HEK293 (cell line): ENCODE measurements around the gene DDOST.
A peak's percentile ranks its signal among the peaks of the same experiment; 100 is the strongest.

Experiments
- BCL11A ChIP-seq: fragments of 450-650 bp; formaldehyde crosslinking; IDR thresholded peaks from 2 replicates; pipeline ENCODE4 v1.5.1; 2016; ENCODE audit warnings: low read depth, missing biosample characterization, missing genetic modification characterization
- CTCF ChIP-seq: fragments of 450-650 bp; formaldehyde crosslinking; IDR thresholded peaks from 2 replicates; pipeline ENCODE4 v1.5.1; 2016; ENCODE audit warnings: missing biosample characterization, missing genetic modification characterization
- GLIS1 ChIP-seq: fragments of 450-650 bp; formaldehyde crosslinking; IDR thresholded peaks from 2 replicates; pipeline ENCODE4 v1.5.1; 2016; ENCODE audit warnings: missing biosample characterization, missing genetic modification characterization
- PRDM10 ChIP-seq: fragments of 450-650 bp; formaldehyde crosslinking; IDR thresholded peaks from 2 replicates; pipeline ENCODE4 v1.5.1; 2016; ENCODE audit warnings: missing biosample characterization, missing genetic modification characterization
- RBAK ChIP-seq: fragments of 450-650 bp; formaldehyde crosslinking; IDR thresholded peaks from 2 replicates; pipeline ENCODE4 v1.5.1; 2016; ENCODE audit warnings: missing biosample characterization, missing genetic modification characterization
- SETDB1 ChIP-seq: IDR thresholded peaks from one replicate; pipeline ENCODE4 v1.6.1; 2017; ENCODE audit warnings: mild to moderate bottlenecking, low read length, moderate library complexity, mixed read lengths; ENCODE audit not compliant: insufficient read length
- YY1 ChIP-seq: fragments of 450-650 bp; formaldehyde crosslinking; IDR thresholded peaks from 2 replicates; pipeline ENCODE4 v1.5.1; 2018; ENCODE audit warnings: missing biosample characterization, missing genetic modification characterization
- ZBTB1 ChIP-seq: fragments of 450-650 bp; formaldehyde crosslinking; IDR thresholded peaks from 2 replicates; pipeline ENCODE4 v1.5.1; 2016; ENCODE audit warnings: missing biosample characterization, missing genetic modification characterization
- ZBTB26 ChIP-seq: fragments of 450-650 bp; formaldehyde crosslinking; optimal IDR thresholded peaks from 2 replicates; pipeline ENCODE3; 2016; ENCODE audit warnings: missing biosample characterization, mild to moderate bottlenecking, missing genetic modification characterization
- ZBTB49 ChIP-seq: fragments of 450-650 bp; formaldehyde crosslinking; IDR thresholded peaks from 2 replicates; pipeline ENCODE4 v1.5.1; 2016; ENCODE audit warnings: missing biosample characterization, missing genetic modification characterization, low read depth
- ZBTB8A ChIP-seq: fragments of 450-650 bp; formaldehyde crosslinking; IDR thresholded peaks from 2 replicates; pipeline ENCODE4 v1.5.1; 2016; ENCODE audit warnings: missing biosample characterization, missing genetic modification characterization
- ZEB2 ChIP-seq: fragments of 450-650 bp; formaldehyde crosslinking; IDR thresholded peaks from 2 replicates; pipeline ENCODE4 v1.5.1; 2016; ENCODE audit warnings: missing biosample characterization, missing genetic modification characterization
- ZNF157 ChIP-seq: fragments of 450-650 bp; formaldehyde crosslinking; IDR thresholded peaks from 2 replicates; pipeline ENCODE4 v1.5.1; 2016; ENCODE audit warnings: missing biosample characterization, missing genetic modification characterization
- ZNF19 ChIP-seq: fragments of 450-650 bp; formaldehyde crosslinking; IDR thresholded peaks from 2 replicates; pipeline ENCODE4; 2016; ENCODE audit warnings: missing biosample characterization, missing genetic modification characterization, low read depth
- ZNF239 ChIP-seq: fragments of 450-650 bp; formaldehyde crosslinking; IDR thresholded peaks from 2 replicates; pipeline ENCODE4 v1.5.1; 2016; ENCODE audit warnings: missing biosample characterization, missing genetic modification characterization
- ZNF24 ChIP-seq: fragments of 450-650 bp; formaldehyde crosslinking; IDR thresholded peaks from 2 replicates; pipeline ENCODE4 v1.5.1; 2016; ENCODE audit warnings: missing biosample characterization, missing genetic modification characterization
- ZNF280D ChIP-seq: fragments of 450-650 bp; formaldehyde crosslinking; IDR thresholded peaks from 2 replicates; pipeline ENCODE4 v1.5.1; 2016; ENCODE audit warnings: missing biosample characterization, missing genetic modification characterization
- ZNF335 ChIP-seq: fragments of 450-650 bp; formaldehyde crosslinking; conservative IDR thresholded peaks from 2 replicates; pipeline ENCODE4 v1.5.1; 2016; ENCODE audit warnings: missing biosample characterization, missing genetic modification characterization
- ZNF423 ChIP-seq: fragments of 450-650 bp; formaldehyde crosslinking; IDR thresholded peaks from 2 replicates; pipeline ENCODE4 v1.5.1; 2016; ENCODE audit warnings: missing biosample characterization, missing genetic modification characterization
- ZNF555 ChIP-seq: fragments of 450-650 bp; formaldehyde crosslinking; conservative IDR thresholded peaks from 2 replicates; pipeline ENCODE4 v1.5.1; 2017; ENCODE audit warnings: missing biosample characterization, mild to moderate bottlenecking, missing genetic modification characterization, inconsistent platforms
- ZNF571 ChIP-seq: fragments of 450-650 bp; formaldehyde crosslinking; IDR thresholded peaks from 2 replicates; pipeline ENCODE4 v1.5.0; 2017; ENCODE audit warnings: missing biosample characterization, missing genetic modification characterization
- ZNF658 ChIP-seq: fragments of 450-650 bp; formaldehyde crosslinking; IDR thresholded peaks from 2 replicates; pipeline ENCODE4; 2016; ENCODE audit warnings: missing biosample characterization, missing genetic modification characterization
- ZNF707 ChIP-seq: fragments of 450-650 bp; formaldehyde crosslinking; IDR thresholded peaks from 2 replicates; pipeline ENCODE4 v1.5.1; 2016; ENCODE audit warnings: missing biosample characterization, missing genetic modification characterization
- ZNF843 ChIP-seq: fragments of 450-650 bp; formaldehyde crosslinking; IDR thresholded peaks from 2 replicates; pipeline ENCODE4 v1.5.1; 2016; ENCODE audit warnings: missing biosample characterization, missing genetic modification characterization
- ZSCAN16 ChIP-seq: fragments of 450-650 bp; formaldehyde crosslinking; IDR thresholded peaks from 2 replicates; pipeline ENCODE4 v1.5.1; 2016; ENCODE audit warnings: missing biosample characterization, missing genetic modification characterization
- ZSCAN4 ChIP-seq: fragments of 450-650 bp; formaldehyde crosslinking; IDR thresholded peaks from 2 replicates; pipeline ENCODE4 v1.5.1; 2017; ENCODE audit warnings: missing biosample characterization, missing genetic modification characterization

Gene DDOST

GRCh38 chr1:20696397-20697333, 35.5 kb upstream of the DDOST start (continued):
- TF ChIP-seq CTCF (tag by site-specific recombination) (peak; percentile 92), ZBTB49 (tag by site-specific recombination) (no peak), ZNF707 (tag by site-specific recombination) (no peak), ZNF571 (no peak), ZBTB26 (tag by site-specific recombination) (peak; percentile 44), ZNF280D (tag by site-specific recombination) (0 out of 2 replicates have a peak, but pooled peaks have one; percentile 61), ZNF239 (tag by site-specific recombination) (no peak), ZBTB8A (tag by site-specific recombination) (peak; percentile 78), ZNF157 (tag by site-specific recombination) (no peak), ZNF843 (tag by site-specific recombination) (peak; percentile 31; the same call in 1 of the 2 replicates), ZNF19 (no peak), ZNF658 (tag by site-specific recombination) (no peak), ZNF423 (peak; percentile 90), PRDM10 (tag by site-specific recombination) (peak; percentile 89), YY1 (tag by site-specific recombination) (0 out of 2 replicates have a peak, but pooled peaks have one; percentile 37), ZSCAN4 (tag by site-specific recombination) (no peak), ZNF555 (no peak), ZNF335 (tag by site-specific recombination) (peak; percentile 82), RBAK (tag by site-specific recombination) (no peak), GLIS1 (tag by site-specific recombination) (peak; percentile 96), ZNF24 (tag by site-specific recombination) (no peak), SETDB1 (peak; percentile 26), ZEB2 (tag by site-specific recombination) (peak; percentile 69; the same call in 1 of the 2 replicates), ZSCAN16 (tag by site-specific recombination) (no peak), ZBTB1 (tag by site-specific recombination) (no peak), BCL11A (tag by site-specific recombination) (peak; percentile 47; the same call in 1 of the 2 replicates)
